Spleen (tissue), 11 donors: ENCODE results near the gene MRPS34. TPM values are rescaled to one million over a fixed set of nuclear protein-coding genes. Genes with fewer than 3 reads are reported as not detected.
A peak's percentile ranks its signal among the peaks of the same experiment; 100 is the strongest.

Source experiments
- DNase-seq: peaks from one replicate; pipeline ENCODE4 v3.0.0-alpha.2; 2020
- H3K27ac ChIP-seq, 8 donors: fragments of 200-600 bp; sonication (generic) in 7 of 8; 1 replicate in 4 of 8; 2 replicates in 4 of 8; pipeline versions ENCODE4 v1.5.0 to v1.8.0; 2016 to 2021; ENCODE audit warnings: inconsistent platforms in 4 of 8, mild to moderate bottlenecking in 4 of 8, moderate library complexity in 1 of 8
- H3K27me3 ChIP-seq, 7 donors: fragments of 200-600 bp; sonication (generic) in 6 of 7; replicated peaks in 1 of 7; 1 replicate in 4 of 7; 2 replicates in 3 of 7; pipeline versions ENCODE4 v1.5.0 to v1.8.0; 2016 to 2021; ENCODE audit warnings: inconsistent platforms in 3 of 7, mild to moderate bottlenecking in 1 of 7
- H3K36me3 ChIP-seq, 6 donors: fragments of 200-600 bp; sonication (generic) in 5 of 6; 1 replicate in 4 of 6; 2 replicates in 2 of 6; pipeline versions ENCODE4 v1.5.0 to v1.8.0; 2016 to 2021; ENCODE audit warnings: inconsistent platforms in 2 of 6
- H3K4me1 ChIP-seq, 6 donors: fragments of 200-600 bp; sonication (generic) in 5 of 6; 1 replicate in 3 of 6; 2 replicates in 3 of 6; pipeline versions ENCODE4 v1.5.0 to v1.8.0; 2016 to 2021; ENCODE audit warnings: inconsistent platforms in 3 of 6
- H3K4me3 ChIP-seq, 8 donors: fragments of 200-600 bp; sonication (generic) in 7 of 8; 1 replicate in 4 of 8; 2 replicates in 4 of 8; pipeline versions ENCODE4 v1.5.0 to v1.8.0; 2016 to 2021; ENCODE audit warnings: inconsistent platforms in 4 of 8, mild to moderate bottlenecking in 4 of 8, moderate library complexity in 2 of 8
- H3K9me3 ChIP-seq, 8 donors: fragments of 200-600 bp; sonication (generic) in 7 of 8; 1 replicate in 4 of 8; 2 replicates in 4 of 8; pipeline versions ENCODE4 v1.5.0 to v1.8.0; 2016 to 2021; ENCODE audit warnings: inconsistent platforms in 4 of 8
- CTCF ChIP-seq, 11 experiments: fragments of 200-600 bp in 7 of 11; fragments of 450-650 bp in 4 of 11; sonication (generic) in 4 of 11; IDR thresholded peaks in 8 of 11; conservative IDR thresholded peaks in 3 of 11; 1 replicate in 7 of 11; 2 replicates in 4 of 11; pipeline versions ENCODE4 v1.4.0 to v1.8.0; 2016 to 2021; ENCODE audit warnings: antibody characterized with exemption in 11 of 11, inconsistent platforms in 4 of 11, mild to moderate bottlenecking in 1 of 11
- POLR2A ChIP-seq, 3 donors: fragments of 450-650 bp; IDR thresholded peaks; one replicate each; pipeline ENCODE4 v1.5.1; 2017; ENCODE audit warnings: antibody characterized with exemption in 3 of 3, mild to moderate bottlenecking in 1 of 3
- POLR2AphosphoS5 ChIP-seq, 3 donors: sonication (generic); formaldehyde crosslinking; IDR thresholded peaks; one replicate each; pipeline ENCODE4 v1.5.1; 2017; ENCODE audit warnings: antibody characterized with exemption in 3 of 3
- WGBS, 5 donors: extraction: QIAGEN DNeasy Blood & Tissue Kit in 3 of 5; methylation state at CpG; one replicate each; pipeline versions ENCODE4 v1.1.5 to v1.1.7; 2013 to 2018; 5-methylcytosine and 5-hydroxymethylcytosine counted together
- intact Hi-C: fragments of 100-400 bp; cut with DNase I; formaldehyde crosslinking; loops from one replicate; pipeline ENCODE4 v1.15.0; 2023; ENCODE audit warnings: low total_unique reads
- polyA plus RNA-seq, 3 donors: library from polyadenylated mRNA; stranded (reverse); fragments of 200-250 nt; gene quantifications; one replicate each; pipeline ENCODE4 v1.2.1, GENCODE V29; 2013
- total RNA-seq, 7 donors: library from RNA; depleted of rRNA in 3 of 7; stranded (reverse); fragments of >200 nt in 3 of 7; fragmentation: NEBNext Ultra II Directional in 4 of 7; extraction: Animal tissue kit (Norgen Biotek cat#: 25700) in 4 of 7; gene quantifications; one replicate each; pipeline versions ENCODE4 v1.1.0 to v1.2.1, GENCODE V29; 2016 to 2021
- donor health status: healthy with polysubstance abuse.
- donor health status: DM: no; HTN: no; CAD: no; lungs with moderate emphysema.
- donor health status: DM: no; HTN: no; CAD: no.
- donor health status: Bipolar disorder and iron deficiency.
- donor health status: healthy.
- donor health status: DM: no; HTN: no; CAD: no.
- donor health status: DM: yes; HTN: yes; CAD: no.

MRPS34 gene
- total and polyA plus RNA-seq, 10 donors, result 49.9 to 157 (median 63.8) TPM

DNA sequence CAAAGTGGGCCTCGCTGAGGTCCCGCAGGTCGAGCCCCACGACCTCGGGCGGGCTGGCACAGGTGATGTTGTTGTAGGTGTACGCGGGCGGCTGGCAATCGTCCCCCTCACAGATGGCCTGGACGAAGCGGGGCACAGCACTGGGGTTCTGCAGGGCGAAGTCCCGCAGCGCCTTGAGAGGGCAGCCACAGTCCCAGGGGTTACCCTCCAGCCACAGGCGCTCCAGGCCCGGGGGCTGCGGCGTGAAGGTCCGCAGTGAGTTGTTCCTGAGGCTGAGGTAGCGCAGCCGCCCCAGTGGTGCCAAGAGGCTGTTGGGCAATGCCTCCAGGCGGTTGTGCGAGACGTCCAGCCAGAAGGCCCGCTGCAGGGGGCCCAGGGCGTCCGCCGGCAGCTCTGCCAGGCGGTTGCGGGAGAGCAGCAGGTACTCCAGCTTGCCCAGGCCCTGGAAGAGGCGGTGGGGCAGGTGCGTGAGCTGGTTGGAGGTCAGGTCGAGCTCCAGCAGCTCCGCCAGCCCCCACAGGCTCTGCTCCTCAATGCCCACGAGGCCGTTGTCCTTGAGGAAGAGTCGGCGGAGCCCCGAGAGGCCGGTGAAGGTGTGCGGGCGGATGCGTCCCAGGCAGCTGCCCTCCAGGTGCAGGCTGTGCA, 17.8 kb upstream of the MRPS34 start:
- DNase-seq, result peak; percentile 67
- Histone ChIP-seq H3K27me3 (no peaks in the 10 kb centered on the region), H3K27ac (no peak overlapping the region), H3K4me3 (no peak overlapping the region), H3K9me3 (no peaks in the 10 kb centered on the region), H3K4me1 (peaks cover 0 to 15% (median 5%) of the 10 kb centered on the region in 6 donors), H3K36me3 (peaks cover 0 to 71% (median 55%) of the 10 kb centered on the region in 6 donors)
- no peak for TF ChIP-seq CTCF (IDR thresholded peaks at IDR 0.05 in 8 of 11, conservative IDR thresholded peaks at IDR 0.05 in 3 of 11)
- TF ChIP-seq POLR2AphosphoS5 (IDR thresholded peaks at IDR 0.05), result no peak
- TF ChIP-seq POLR2A (IDR thresholded peaks at IDR 0.05), result no peak
- intact Hi-C loops, result no loop called here
- WGBS, 5 donors, result 89 to 94% (median 94%) methylated on average over 35 to 44 of the region's 44 CpGs

DNA sequence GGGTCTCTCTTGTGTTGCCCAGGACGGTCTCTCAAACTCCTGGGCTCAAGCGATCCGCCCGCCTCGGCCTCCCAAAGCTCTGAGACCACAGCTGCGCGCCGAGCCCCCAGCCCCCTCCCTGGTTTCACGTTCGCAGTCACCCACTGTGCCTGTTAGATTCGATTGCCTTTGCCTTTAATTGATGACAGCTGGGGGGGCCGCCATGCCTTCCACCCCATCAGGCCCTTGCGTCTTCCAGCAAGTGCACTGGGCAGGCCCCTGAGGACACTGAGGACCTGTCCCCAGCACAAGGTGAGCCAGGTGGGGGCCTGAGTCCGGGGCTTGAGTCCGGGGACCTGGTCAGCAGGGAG, 17.3 kb upstream of the MRPS34 start:
- Histone ChIP-seq H3K27ac (no peak overlapping the region), H3K9me3 (no peaks in the 10 kb centered on the region), H3K27me3 (no peaks in the 10 kb centered on the region), H3K4me3 (no peak overlapping the region), H3K4me1 (peaks cover 0 to 20% (median 7%) of the 10 kb centered on the region in 6 donors), H3K36me3 (peaks cover 0 to 76% (median 55%) of the 10 kb centered on the region in 6 donors)
- TF ChIP-seq POLR2AphosphoS5 (IDR thresholded peaks at IDR 0.05) (no peak), POLR2A (IDR thresholded peaks at IDR 0.05) (no peak), CTCF (IDR thresholded peaks at IDR 0.05 in 8 of 11, conservative IDR thresholded peaks at IDR 0.05 in 3 of 11) (no peak)
- intact Hi-C loops, result no loop called here
- WGBS, 5 donors, result 93 to 96% (median 93%) methylated on average over 15 of the region's 15 CpGs
- no peak for DNase-seq

- peaks cover 0 to 82% (median 57%) of the 10 kb centered on the region in 6 donors for H3K36me3 ChIP-seq
- intact Hi-C loops, result no loop called here
- peak; percentile 71 for DNase-seq
Measured at GRCh38 chr16:1789643-1790045, 16.7 kb upstream of the MRPS34 start.

DNA sequence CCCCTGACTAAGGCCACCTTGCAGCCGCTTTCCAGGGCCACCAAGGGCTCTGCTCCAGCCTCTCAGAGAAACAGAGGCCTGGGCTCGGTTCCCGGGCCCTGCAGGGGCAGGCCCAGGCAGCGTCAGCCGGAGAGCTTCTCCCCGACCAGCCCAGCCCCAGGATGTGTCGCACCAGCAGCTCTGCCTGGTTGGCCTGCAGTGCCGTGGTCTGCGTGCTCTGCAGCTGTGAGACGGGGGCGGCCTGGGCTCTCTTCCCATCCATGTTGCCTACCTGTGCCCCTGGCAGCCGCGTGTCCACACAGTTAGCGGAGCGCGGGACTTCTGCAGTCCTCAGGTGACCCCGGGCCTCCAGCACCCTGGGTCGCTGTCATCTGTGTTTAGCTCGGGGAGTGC, 15.8 kb upstream of the MRPS34 start:
- TF ChIP-seq POLR2A (IDR thresholded peaks at IDR 0.05) (no peak), POLR2AphosphoS5 (IDR thresholded peaks at IDR 0.05) (no peak), CTCF (IDR thresholded peaks at IDR 0.05 in 8 of 11, conservative IDR thresholded peaks at IDR 0.05 in 3 of 11) (no peak)
- Histone ChIP-seq H3K4me3 (no peak overlapping the region), H3K36me3 (peaks cover 0 to 82% (median 57%) of the 10 kb centered on the region in 6 donors), H3K27ac (no peak overlapping the region), H3K9me3 (no peaks in the 10 kb centered on the region), H3K4me1 (peaks cover 7 to 36% (median 21%) of the 10 kb centered on the region in 6 donors), H3K27me3 (no peaks in the 10 kb centered on the region)
- DNase-seq, result peak; percentile 72
- intact Hi-C loops, result no loop called here
- WGBS, 5 donors, result 74 to 84% (median 82%) methylated on average over 8 to 19 of the region's 19 CpGs

More at GRCh38 chr16:1789643-1790045, 16.7 kb upstream of the MRPS34 start:
- TF ChIP-seq POLR2A (IDR thresholded peaks at IDR 0.05), result no peak
- TF ChIP-seq POLR2AphosphoS5 (IDR thresholded peaks at IDR 0.05), result peak in 1 of 3 donors; percentile 9
- H3K27ac ChIP-seq, result no peak overlapping the region
- peaks cover 0 to 26% (median 13%) of the 10 kb centered on the region in 6 donors for H3K4me1 ChIP-seq
- H3K4me3 ChIP-seq, result no peak overlapping the region
- no peaks in the 10 kb centered on the region for H3K27me3 ChIP-seq
- no peaks in the 10 kb centered on the region for H3K9me3 ChIP-seq
- WGBS, 5 donors, result 86 to 91% (median 90%) methylated on average over 14 to 25 of the region's 25 CpGs
